ENCODE data around the gene ADAT2. TPM values are rescaled to one million over a fixed set of nuclear protein-coding genes. Genes with fewer than 3 reads are reported as not detected.

The ADAT2 gene
- total and polyA plus RNA-seq, 2 donors: 5.1 to 13.2 TPM

- Histone ChIP-seq H3K4me1 (ENCODE audit: control insufficient read depth in 2 of 2, insufficient read depth in 2 of 2, low read length in 2 of 2) (peaks cover 4 to 14% of the 10 kb centered on the region in 2 donors), H3K27me3 (ENCODE audit: control insufficient read depth in 2 of 2, insufficient read depth in 1 of 2, low read length in 1 of 2) (no peaks in the 10 kb centered on the region), H3K27ac (ENCODE audit: low read depth in 1 of 2, low read length in 1 of 2) (no peak overlapping the region), H3K4me3 (ENCODE audit: low read length in 2 of 2) (no peak overlapping the region), H3K36me3 (ENCODE audit: control insufficient read depth in 2 of 2, insufficient read depth in 2 of 2, low read length in 1 of 2) (no peaks in the 10 kb centered on the region), H3K9me3 (ENCODE audit: control insufficient read depth in 2 of 2, insufficient read depth in 1 of 2, low read length in 1 of 2) (no peaks in the 10 kb centered on the region)
- WGBS: 95% methylated on average over 5 of the region's 5 CpGs
- no peak for DNase-seq (ENCODE audit: low read depth in 6 of 9, low spot score in 9 of 9)
Observed at GRCh38 chr6:143401636-143402370, 48.7 kb downstream of the ADAT2 start.

- no peak overlapping the region for H3K4me3 ChIP-seq (ENCODE audit: low read length in 2 of 2)
- DNase-seq (ENCODE audit: low read depth in 6 of 9, low spot score in 9 of 9): no peak
- no peak overlapping the region for H3K27ac ChIP-seq (ENCODE audit: low read depth in 1 of 2, low read length in 1 of 2)
- peaks cover 4 to 14% of the 10 kb centered on the region in 2 donors for H3K4me1 ChIP-seq (ENCODE audit: control insufficient read depth in 2 of 2, insufficient read depth in 2 of 2, low read length in 2 of 2)
- H3K36me3 ChIP-seq (ENCODE audit: control insufficient read depth in 2 of 2, insufficient read depth in 2 of 2, low read length in 1 of 2): no peaks in the 10 kb centered on the region
- H3K27me3 ChIP-seq (ENCODE audit: control insufficient read depth in 2 of 2, insufficient read depth in 1 of 2, low read length in 1 of 2): no peaks in the 10 kb centered on the region
- 30% methylated on average over 1 of the region's 1 CpG for WGBS
- no peaks in the 10 kb centered on the region for H3K9me3 ChIP-seq (ENCODE audit: control insufficient read depth in 2 of 2, insufficient read depth in 1 of 2, low read length in 1 of 2)
Observed at GRCh38 chr6:143401068-143401446, 49.4 kb downstream of the ADAT2 start.

- DNase-seq (ENCODE audit: low read depth in 6 of 9, low spot score in 9 of 9): peak in 4 of 9 donors; percentile 3 to 46 (median 16)
- H3K9me3 ChIP-seq (ENCODE audit: control insufficient read depth in 2 of 2, insufficient read depth in 1 of 2, low read length in 1 of 2): no peaks in the 10 kb centered on the region
- peak overlapping the region in 1 of 2 donors; percentile 19 for H3K27ac ChIP-seq (ENCODE audit: low read depth in 1 of 2, low read length in 1 of 2)
- H3K4me1 ChIP-seq (ENCODE audit: control insufficient read depth in 2 of 2, insufficient read depth in 2 of 2, low read length in 2 of 2): peaks cover 4 to 14% of the 10 kb centered on the region in 2 donors
- no peaks in the 10 kb centered on the region for H3K27me3 ChIP-seq (ENCODE audit: control insufficient read depth in 2 of 2, insufficient read depth in 1 of 2, low read length in 1 of 2)
- WGBS: 47% methylated on average over 6 of the region's 6 CpGs
- H3K36me3 ChIP-seq (ENCODE audit: control insufficient read depth in 2 of 2, insufficient read depth in 2 of 2, low read length in 1 of 2): no peaks in the 10 kb centered on the region
- no peak overlapping the region for H3K4me3 ChIP-seq (ENCODE audit: low read length in 2 of 2)
Observed at GRCh38 chr6:143400258-143401067, 50.0 kb downstream of the ADAT2 start.

- 94% methylated on average over 7 of the region's 7 CpGs for WGBS
- no peak for DNase-seq (ENCODE audit: low read depth in 6 of 9, low spot score in 9 of 9)
- no peaks in the 10 kb centered on the region for H3K36me3 ChIP-seq (ENCODE audit: control insufficient read depth in 2 of 2, insufficient read depth in 2 of 2, low read length in 1 of 2)
- no peak overlapping the region for H3K4me3 ChIP-seq (ENCODE audit: low read length in 2 of 2)
- H3K4me1 ChIP-seq (ENCODE audit: control insufficient read depth in 2 of 2, insufficient read depth in 2 of 2, low read length in 2 of 2): peaks cover 4 to 14% of the 10 kb centered on the region in 2 donors
- H3K9me3 ChIP-seq (ENCODE audit: control insufficient read depth in 2 of 2, insufficient read depth in 1 of 2, low read length in 1 of 2): no peaks in the 10 kb centered on the region
- H3K27me3 ChIP-seq (ENCODE audit: control insufficient read depth in 2 of 2, insufficient read depth in 1 of 2, low read length in 1 of 2): no peaks in the 10 kb centered on the region
- no peak overlapping the region for H3K27ac ChIP-seq (ENCODE audit: low read depth in 1 of 2, low read length in 1 of 2)
Observed at GRCh38 chr6:143399775-143400174, 50.7 kb downstream of the ADAT2 start.

GRCh38 chr6:143399176-143399575, 51.3 kb downstream of the ADAT2 start:
- Histone ChIP-seq H3K4me3 (ENCODE audit: low read length in 2 of 2) (no peak overlapping the region), H3K9me3 (ENCODE audit: control insufficient read depth in 2 of 2, insufficient read depth in 1 of 2, low read length in 1 of 2) (no peaks in the 10 kb centered on the region), H3K27ac (ENCODE audit: low read depth in 1 of 2, low read length in 1 of 2) (no peak overlapping the region), H3K27me3 (ENCODE audit: control insufficient read depth in 2 of 2, insufficient read depth in 1 of 2, low read length in 1 of 2) (no peaks in the 10 kb centered on the region), H3K36me3 (ENCODE audit: control insufficient read depth in 2 of 2, insufficient read depth in 2 of 2, low read length in 1 of 2) (no peaks in the 10 kb centered on the region), H3K4me1 (ENCODE audit: control insufficient read depth in 2 of 2, insufficient read depth in 2 of 2, low read length in 2 of 2) (peaks cover 4 to 14% of the 10 kb centered on the region in 2 donors)
- 97% methylated on average over 5 of the region's 5 CpGs for WGBS
- DNase-seq (ENCODE audit: low read depth in 6 of 9, low spot score in 9 of 9): no peak

GRCh38 chr6:143397227-143398222, 53.0 kb downstream of the ADAT2 start:
- H3K4me3 ChIP-seq (ENCODE audit: low read length in 2 of 2): no peak overlapping the region
- no peak for DNase-seq (ENCODE audit: low read depth in 6 of 9, low spot score in 9 of 9)
- peaks cover 4 to 14% of the 10 kb centered on the region in 2 donors for H3K4me1 ChIP-seq (ENCODE audit: control insufficient read depth in 2 of 2, insufficient read depth in 2 of 2, low read length in 2 of 2)
- H3K36me3 ChIP-seq (ENCODE audit: control insufficient read depth in 2 of 2, insufficient read depth in 2 of 2, low read length in 1 of 2): no peaks in the 10 kb centered on the region
- no peaks in the 10 kb centered on the region for H3K27me3 ChIP-seq (ENCODE audit: control insufficient read depth in 2 of 2, insufficient read depth in 1 of 2, low read length in 1 of 2)
- H3K27ac ChIP-seq (ENCODE audit: low read depth in 1 of 2, low read length in 1 of 2): peak overlapping the region in 1 of 2 donors; percentile 54
- WGBS: 92% methylated on average over 16 of the region's 16 CpGs
- H3K9me3 ChIP-seq (ENCODE audit: control insufficient read depth in 2 of 2, insufficient read depth in 1 of 2, low read length in 1 of 2): no peaks in the 10 kb centered on the region

GRCh38 chr6:143396497-143397226, 53.8 kb downstream of the ADAT2 start:
- H3K4me1 ChIP-seq (ENCODE audit: control insufficient read depth in 2 of 2, insufficient read depth in 2 of 2, low read length in 2 of 2): peaks cover 4 to 14% of the 10 kb centered on the region in 2 donors
- H3K27me3 ChIP-seq (ENCODE audit: control insufficient read depth in 2 of 2, insufficient read depth in 1 of 2, low read length in 1 of 2): no peaks in the 10 kb centered on the region
- H3K36me3 ChIP-seq (ENCODE audit: control insufficient read depth in 2 of 2, insufficient read depth in 2 of 2, low read length in 1 of 2): no peaks in the 10 kb centered on the region
- H3K9me3 ChIP-seq (ENCODE audit: control insufficient read depth in 2 of 2, insufficient read depth in 1 of 2, low read length in 1 of 2): no peaks in the 10 kb centered on the region
- peak overlapping the region in 1 of 2 donors; percentile 36 for H3K27ac ChIP-seq (ENCODE audit: low read depth in 1 of 2, low read length in 1 of 2)
- 95% methylated on average over 10 of the region's 10 CpGs for WGBS
- DNase-seq (ENCODE audit: low read depth in 6 of 9, low spot score in 9 of 9): no peak
- H3K4me3 ChIP-seq (ENCODE audit: low read length in 2 of 2): no peak overlapping the region

GRCh38 chr6:143395699-143396098, 54.8 kb downstream of the ADAT2 start:
- Histone ChIP-seq H3K27ac (ENCODE audit: low read depth in 1 of 2, low read length in 1 of 2) (no peak overlapping the region), H3K9me3 (ENCODE audit: control insufficient read depth in 2 of 2, insufficient read depth in 1 of 2, low read length in 1 of 2) (no peaks in the 10 kb centered on the region), H3K36me3 (ENCODE audit: control insufficient read depth in 2 of 2, insufficient read depth in 2 of 2, low read length in 1 of 2) (no peaks in the 10 kb centered on the region), H3K4me1 (ENCODE audit: control insufficient read depth in 2 of 2, insufficient read depth in 2 of 2, low read length in 2 of 2) (peaks cover 0 to 6% of the 10 kb centered on the region in 2 donors), H3K4me3 (ENCODE audit: low read length in 2 of 2) (no peak overlapping the region), H3K27me3 (ENCODE audit: control insufficient read depth in 2 of 2, insufficient read depth in 1 of 2, low read length in 1 of 2) (no peaks in the 10 kb centered on the region)
- 98% methylated on average over 5 of the region's 5 CpGs for WGBS
- no peak for DNase-seq (ENCODE audit: low read depth in 6 of 9, low spot score in 9 of 9)
